IMR-90 (cell line): Measurements from ENCODE around the gene CLASRP. TPM values are rescaled to one million over a fixed set of nuclear protein-coding genes. Genes with fewer than 3 reads are reported as not detected.

Source experiments
- ATAC-seq: fragments of 200-7000 bp; cut with Tn5 transposase; 2 replicates; pipeline ENCODE4 v1.9.1; 2020; ENCODE audit warnings: low read depth, mild to moderate bottlenecking, moderate library complexity
- BruUV-seq: library from RNA; stranded (reverse); fragments of 400-500 nt; replicated peaks from 2 replicates; lab custom pipeline; 2021; lab: Mats Ljungman, UMichigan
- CTCF ChIA-PET: fragments of 300-600 bp; formaldehyde crosslinking; extraction: SDS; loops from one replicate; lab custom pipeline; 2021; ENCODE audit warnings: antibody characterized with exemption; lab: Yijun Ruan, JAX
- POLR2A ChIA-PET: fragments of 300-600 bp; sonication (Branson Sonifier 250); formaldehyde crosslinking; loops from one replicate; lab custom pipeline; 2022; ENCODE audit warnings: antibody characterized with exemption; ENCODE audit not compliant: unreplicated experiment; lab: Charles Lee
- DNase-seq: peaks from one replicate; pipeline ENCODE4 v3.0.0; 2013
- H2AFZ ChIP-seq: replicated peaks from 2 replicates; pipeline ENCODE3; 2013; ENCODE audit warnings: low read length, mild to moderate bottlenecking; ENCODE audit not compliant: poor library complexity
- H2AK5ac ChIP-seq: 2 replicates; pipeline ENCODE4 v1.6.1; 2013; ENCODE audit warnings: low read depth, low read length, inconsistent platforms
- H2AK9ac ChIP-seq: replicated peaks from 2 replicates; pipeline ENCODE3; 2013; ENCODE audit warnings: mild to moderate bottlenecking, low read depth, low read length, moderate library complexity; ENCODE audit not compliant: poor library complexity
- H2BK120ac ChIP-seq: 2 replicates; pipeline ENCODE4 v1.6.1; 2013; ENCODE audit warnings: low read depth, low read length, inconsistent platforms
- H2BK15ac ChIP-seq: 3 replicates; pipeline ENCODE4 v1.6.1; 2013; ENCODE audit warnings: low read depth, low read length, inconsistent platforms
- H2BK20ac ChIP-seq: 2 replicates; pipeline ENCODE4 v1.6.1; 2013; ENCODE audit warnings: low read depth, mild to moderate bottlenecking, inconsistent platforms, low read length, moderate library complexity
- H2BK5ac ChIP-seq: 2 replicates; pipeline ENCODE4 v1.6.1; 2013; ENCODE audit warnings: mild to moderate bottlenecking, low read depth, low read length, inconsistent platforms; ENCODE audit not compliant: poor library complexity, severe bottlenecking
- H3K14ac ChIP-seq: replicated peaks from 2 replicates; pipeline ENCODE4 v1.6.1; 2013; ENCODE audit warnings: low read depth, low read length, inconsistent platforms
- H3K18ac ChIP-seq: 2 replicates; pipeline ENCODE4 v1.6.1; 2013; ENCODE audit warnings: low read depth, low read length, control low read depth
- H3K23ac ChIP-seq: 2 replicates; pipeline ENCODE4 v1.6.1; 2013; ENCODE audit warnings: low read depth, low read length, inconsistent platforms
- H3K27ac ChIP-seq: 2 replicates; pipeline ENCODE4 v1.5.1; 2013; ENCODE audit warnings: mild to moderate bottlenecking, control low read depth, low read length; ENCODE audit not compliant: insufficient read depth
- H3K27me3 ChIP-seq: 2 replicates; pipeline ENCODE4 v1.6.1; 2013; ENCODE audit warnings: low read length; ENCODE audit not compliant: control insufficient read depth, insufficient read depth
- H3K36me3 ChIP-seq: 2 replicates; pipeline ENCODE4 v1.6.1; 2013; ENCODE audit warnings: low read length, mixed read lengths; ENCODE audit not compliant: control insufficient read depth, insufficient read depth
- H3K4ac ChIP-seq: 2 replicates; pipeline ENCODE4 v1.6.1; 2013; ENCODE audit warnings: low read depth, low read length, inconsistent platforms
- H3K4me1 ChIP-seq: 2 replicates; pipeline ENCODE4 v1.6.1; 2013; ENCODE audit warnings: low read length, mixed read lengths; ENCODE audit not compliant: control insufficient read depth, insufficient read depth
- H3K4me2 ChIP-seq: 2 replicates; pipeline ENCODE4 v1.6.1; 2013; ENCODE audit warnings: low read depth, mild to moderate bottlenecking, control low read depth, low read length, moderate library complexity
- H3K4me3 ChIP-seq: 2 replicates; pipeline ENCODE4 v1.5.1; 2013; ENCODE audit warnings: low read depth, mild to moderate bottlenecking, control low read depth, low read length, moderate library complexity; ENCODE audit not compliant: insufficient read depth
- H3K56ac ChIP-seq: 2 replicates; pipeline ENCODE4 v1.6.1; 2013; ENCODE audit warnings: low read length, inconsistent platforms; ENCODE audit not compliant: insufficient read depth; ENCODE audit errors: extremely low read depth
- H3K79me1 ChIP-seq, 2 experiments: 2 replicates each; pipeline ENCODE4 v1.6.1; 2013; ENCODE audit warnings: low read length in 2 of 2, inconsistent platforms in 1 of 2, low read depth in 1 of 2
- H3K9ac ChIP-seq: 2 replicates; pipeline ENCODE4 v1.6.1; 2013; ENCODE audit warnings: low read depth, low read length, control low read depth
- H3K9me1 ChIP-seq: 2 replicates; pipeline ENCODE4 v1.6.1; 2013; ENCODE audit warnings: low read length, inconsistent platforms; ENCODE audit not compliant: insufficient read depth
- H3K9me3 ChIP-seq: 2 replicates; pipeline ENCODE4 v1.6.1; 2013; ENCODE audit warnings: low read length; ENCODE audit not compliant: control insufficient read depth, insufficient read depth
- H4K20me1 ChIP-seq: 2 replicates; pipeline ENCODE4 v1.6.1; 2013; ENCODE audit warnings: low read length, inconsistent platforms; ENCODE audit not compliant: insufficient read depth
- H4K5ac ChIP-seq: 2 replicates; pipeline ENCODE4 v1.6.1; 2013; ENCODE audit warnings: mild to moderate bottlenecking, low read depth, low read length, control low read depth
- H4K8ac ChIP-seq, 2 experiments: 2 replicates each; pipeline ENCODE4 v1.6.1; 2013; ENCODE audit warnings: low read depth in 2 of 2, low read length in 2 of 2, control low read depth in 1 of 2, inconsistent platforms in 1 of 2
- H4K91ac ChIP-seq: 2 replicates; pipeline ENCODE4 v1.6.1; 2013; ENCODE audit warnings: low read depth, low read length, inconsistent platforms; ENCODE audit not compliant: insufficient read depth
- FOS ChIP-seq: fragments of 150-350 bp; IDR thresholded peaks from 2 replicates; pipeline ENCODE4 v1.6.1; 2016; ENCODE audit warnings: low read depth, low read length
- MAFK ChIP-seq: IDR thresholded peaks from 2 replicates; pipeline ENCODE4 v1.6.1; 2012; ENCODE audit warnings: low read depth, low read length, improper control_type of control experiment
- POLR2A ChIP-seq: IDR thresholded peaks from 2 replicates; pipeline ENCODE4 v1.6.1; 2012; ENCODE audit warnings: mild to moderate bottlenecking, low read depth, low read length
- WGBS, 2 experiments: methylation state at CpG; one replicate each; pipeline versions ENCODE4 v1.1.5 to v1.1.7; 2013; ENCODE audit warnings: missing lambda C conversion rate in 2 of 2; ENCODE audit not compliant: insufficient read length in 1 of 2; ENCODE audit errors: extremely low coverage in 2 of 2; 5-methylcytosine and 5-hydroxymethylcytosine counted together
- dilution Hi-C: fragments of 300-500 bp; cut with HindIII; formaldehyde crosslinking; loops from one replicate; pipeline ENCODE4 v1.14.3; 2018; ENCODE audit warnings: low sequenced_read_pairs; ENCODE audit not compliant: unreplicated experiment
- in situ Hi-C: fragments of 300-500 bp; cut with MboI; formaldehyde crosslinking; loops from 3 replicates; pipeline ENCODE4 v1.14.3; 2019; ENCODE audit warnings: low sequenced_read_pairs, inconsistent platforms, mixed read lengths
- intact Hi-C: fragments of 100-400 bp; cut with micrococcal nuclease; formaldehyde crosslinking; loops from 2 replicates; pipeline ENCODE4 v1.10.0; 2022
- polyA plus RNA-seq, 3 experiments: library from polyadenylated mRNA; depleted of rRNA; stranded (reverse); fragments of >200 nt; gene quantifications; 2 replicates each; pipeline ENCODE4 v1.2.3, GENCODE V29; 2012; ENCODE audit warnings: low replicate concordance in 1 of 3
- total RNA-seq: library from RNA; depleted of rRNA; stranded (reverse); fragments of >200 nt; gene quantifications from 2 replicates; pipeline ENCODE4 v1.2.3, GENCODE V29; 2012

Gene CLASRP
- total and polyA plus RNA-seq, 2 of the 4 experiments (the other 2 are of a cell fraction), result 19.9 to 31.7 TPM

DNA sequence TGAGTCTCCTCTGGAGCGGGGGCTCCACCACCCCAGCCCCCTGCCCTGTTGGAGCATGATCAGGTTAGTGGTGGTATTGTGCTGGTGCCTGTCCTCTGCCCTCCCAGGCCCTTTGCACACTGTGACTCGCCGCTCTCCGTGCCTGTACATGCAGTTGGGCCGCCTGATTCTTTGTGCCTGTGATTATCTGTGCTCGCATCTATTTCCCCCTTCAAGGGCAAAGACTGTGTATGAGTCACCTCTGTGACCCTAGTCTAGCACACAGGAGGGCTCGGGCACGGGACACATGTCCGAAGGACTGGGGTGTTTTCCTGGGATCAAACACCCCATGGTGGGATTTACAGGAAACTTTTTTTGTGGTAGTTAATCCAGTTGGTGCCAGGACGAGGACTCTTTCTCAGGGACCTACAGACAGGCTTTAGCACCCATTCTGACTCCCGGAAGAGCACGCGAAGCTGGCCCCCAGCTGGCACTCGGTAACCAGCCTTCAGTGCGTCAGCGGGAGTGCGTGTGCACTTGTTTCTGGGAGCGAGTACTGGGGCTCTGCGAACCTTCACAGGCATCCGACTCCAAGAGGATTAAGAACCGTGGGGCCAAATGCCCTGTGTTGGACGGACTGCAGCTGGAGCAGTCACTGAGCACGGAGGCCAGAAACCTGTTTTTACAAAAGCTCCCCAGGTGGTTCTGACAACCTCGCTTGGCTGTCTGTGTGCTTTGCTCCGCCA is 60.8 kb downstream of the CLASRP start:
- peak overlapping the region; percentile 24; the same call in 1 of the 2 replicates for H3K14ac ChIP-seq
- no peak overlapping the region for H2BK20ac ChIP-seq
- intact Hi-C loops, result no loop called here
- H2BK5ac ChIP-seq, result peak overlapping the region; percentile 34
- no peak overlapping the region; the same call in 1 of the 2 replicates for H3K4me2 ChIP-seq
- no peak overlapping the region for H3K56ac ChIP-seq
- in situ Hi-C loops, result no loop called here
- H3K79me1 ChIP-seq, result peaks cover 31 to 96% of the 10 kb centered on the region in 2 experiments
- H2AFZ ChIP-seq, result no peak overlapping the region
- H3K36me3 ChIP-seq, result 0 out of 2 replicates have a peak, but pooled peaks cover 1% of the 10 kb centered on the region
- peak overlapping the region; percentile 8 for H3K4ac ChIP-seq
- H2BK120ac ChIP-seq, result peak overlapping the region; percentile 32; the same call in 1 of the 2 replicates
- H3K9me3 ChIP-seq, result no peaks in the 10 kb centered on the region
- no TSS peak for BruUV-seq
- H3K9me1 ChIP-seq, result peaks cover 57% of the 10 kb centered on the region
- peaks cover 43% of the 10 kb centered on the region for H3K4me1 ChIP-seq
- H2BK15ac ChIP-seq, result no peak overlapping the region
- H3K27ac ChIP-seq, result no peak overlapping the region
- H3K27me3 ChIP-seq, result no peaks in the 10 kb centered on the region
- no peak overlapping the region; the same call in 1 of the 2 replicates for H3K9ac ChIP-seq
- DNase-seq, result peak; percentile 46
- H4K91ac ChIP-seq, result 0 out of 2 replicates have a peak overlapping the region, but pooled peaks have one; percentile 2
- peaks cover 94% of the 10 kb centered on the region for H4K20me1 ChIP-seq
- peak overlapping the region; percentile 1; the same call in 1 of the 2 replicates for H4K5ac ChIP-seq
- H2AK9ac ChIP-seq, result peak overlapping the region; percentile 97
- peak overlapping the region; percentile 72; the same call in 1 of the 2 replicates for H3K23ac ChIP-seq
- no peak overlapping the region for H3K4me3 ChIP-seq
- POLR2A ChIA-PET, result no interaction called here
- ATAC-seq, result no peak
- WGBS, 2 experiments, result 59% methylated on average over 14 of the region's 25 CpGs; no CpG with 5 or more reads in 1 of the 2 experiments
- CTCF ChIA-PET, result interaction anchor here (0.6 to 1.5 kb wide), 2 partner anchors 32 to 300 kb away, joined by 3 to 5 read pairs; no protein-coding TSS in a partner anchor
- peak overlapping the region in 1 of 2 experiments; percentile 47; a peak in 1 of 4 replicates for H4K8ac ChIP-seq
- TF ChIP-seq FOS (no peak), POLR2A (no peak), MAFK (no peak)
- peak overlapping the region; percentile 75; the same call in 1 of the 2 replicates for H2AK5ac ChIP-seq
- no peak overlapping the region for H3K18ac ChIP-seq
- dilution Hi-C loops, result no loop called here
